ENCODE results near the gene FRMPD1.
"Not testable (repeated sequence)": the region's sequence is repeated elsewhere in the genome, so short reads cannot be mapped to it uniquely, and the experiment has no call there.

The FRMPD1 gene

DNA sequence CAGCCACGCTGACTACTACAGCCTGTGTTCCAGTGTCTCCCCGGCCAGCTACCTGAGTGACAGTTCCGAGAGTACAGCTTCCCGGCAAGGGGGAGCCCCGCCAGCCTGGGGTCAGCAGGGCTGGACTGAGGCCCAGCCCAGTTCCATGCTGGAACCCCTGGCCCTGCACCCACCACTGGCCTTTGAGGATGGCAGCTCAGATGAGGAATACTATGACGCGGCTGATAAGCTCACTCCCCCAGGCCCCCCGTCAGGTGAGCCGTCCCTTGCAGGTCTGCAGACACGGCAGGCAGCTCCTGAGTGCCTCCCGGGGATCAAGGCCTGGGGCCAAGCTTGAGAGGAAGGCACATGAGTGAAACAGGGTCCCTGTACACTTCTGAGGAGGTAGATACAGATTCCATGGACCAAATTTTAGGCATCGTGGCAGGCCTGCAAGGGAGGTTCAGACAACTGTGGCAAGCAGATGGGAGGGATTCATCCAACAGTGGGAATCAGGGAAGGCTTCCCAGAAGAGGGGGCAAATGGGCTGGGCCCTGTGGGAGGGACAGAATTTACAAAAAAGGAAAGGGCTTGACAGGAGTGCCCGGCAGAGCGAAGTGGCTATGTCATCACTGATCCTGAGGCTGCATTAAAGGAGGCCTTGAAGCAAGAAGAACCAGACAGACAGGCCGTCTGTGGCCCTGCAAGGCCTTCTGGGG lies 90.0 kb downstream of the FRMPD1 start:
- no peak for DNase-seq (ENCODE audit: low read depth)

DNA sequence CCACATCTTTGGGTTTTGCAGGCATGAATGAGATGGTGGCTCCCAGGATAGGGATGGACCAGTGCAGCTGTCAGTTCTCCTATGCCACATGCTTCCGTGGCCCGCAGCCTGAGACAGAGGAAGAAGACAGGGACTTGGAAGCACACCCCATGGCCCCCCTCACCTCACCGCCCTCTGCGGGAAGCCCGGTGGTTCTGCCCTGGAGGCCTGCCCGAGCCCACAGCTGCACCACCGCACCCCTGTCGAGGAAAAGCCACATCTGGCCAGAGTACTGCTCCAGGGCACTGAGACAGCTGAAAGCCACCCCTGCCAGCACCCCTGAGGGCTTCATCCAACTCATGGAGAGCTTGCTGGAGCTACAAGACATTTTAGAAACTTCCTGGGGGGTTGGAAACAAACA lies 95.2 kb downstream of the FRMPD1 start:
- no peak for DNase-seq (ENCODE audit: low read depth)

DNA sequence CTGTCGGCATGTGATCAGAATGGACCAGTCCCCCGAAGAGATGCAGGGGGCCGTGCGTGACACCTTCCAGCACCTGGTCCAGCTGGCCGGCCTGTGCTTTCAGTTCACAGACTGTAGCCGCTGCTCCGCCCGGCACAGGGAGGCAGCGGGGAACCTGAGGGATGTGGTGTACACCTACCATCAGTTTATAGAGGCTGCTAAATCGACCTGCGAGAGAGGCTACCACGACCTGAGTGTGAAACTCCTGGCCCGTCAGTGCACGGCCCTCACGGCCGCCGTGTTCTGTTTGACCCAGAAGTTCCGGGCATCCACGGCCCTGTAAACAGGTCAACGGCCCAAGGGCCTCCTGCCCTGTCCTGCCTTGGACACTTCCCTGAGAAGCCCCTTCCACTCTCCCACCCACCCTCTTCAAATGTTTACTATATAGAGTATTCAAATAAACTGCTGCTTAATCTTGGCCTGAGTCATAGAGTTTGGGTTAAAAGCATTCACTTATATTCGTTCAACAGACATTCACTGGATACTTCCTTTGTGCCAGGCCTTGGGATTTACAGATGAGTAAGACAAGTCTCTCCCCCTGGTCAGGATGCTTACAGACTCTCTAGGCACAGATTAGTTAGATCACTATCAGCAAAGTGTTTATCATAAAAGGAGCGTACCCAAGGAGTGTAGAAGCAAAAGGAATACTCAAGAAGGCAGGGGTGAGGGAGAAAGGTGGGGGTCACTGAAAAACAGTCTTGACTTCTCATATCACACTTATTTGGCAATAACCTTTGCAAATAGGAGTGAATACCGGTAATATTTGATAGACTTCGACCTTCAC lies 95.9 kb downstream of the FRMPD1 start:
- no peak for DNase-seq (ENCODE audit: low read depth)

DNA sequence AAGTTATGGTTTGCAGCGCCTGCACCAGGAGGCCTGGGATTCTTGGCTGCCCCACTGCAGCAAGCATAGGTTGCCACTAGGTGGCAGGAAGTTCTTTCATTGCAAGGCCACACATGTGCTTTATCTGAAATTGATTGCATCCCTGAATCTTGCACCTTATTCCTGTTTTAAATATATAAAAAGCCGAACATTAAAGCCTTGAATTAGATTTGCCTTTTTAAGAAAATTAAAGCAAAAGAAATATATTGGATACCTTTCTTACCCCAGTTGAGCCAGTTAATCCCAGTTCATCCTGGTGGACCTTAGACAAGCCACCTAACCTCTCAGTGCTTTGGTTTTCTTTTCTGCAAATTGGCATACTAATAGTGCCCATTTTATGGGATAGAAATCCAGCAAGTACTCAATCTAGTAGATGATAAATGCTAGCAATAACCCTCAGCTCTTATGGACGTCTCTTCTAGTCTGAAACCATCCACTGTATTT lies 96.6 kb downstream of the FRMPD1 start:
- DNase-seq (ENCODE audit: low read depth), result peak; percentile 34

DNA sequence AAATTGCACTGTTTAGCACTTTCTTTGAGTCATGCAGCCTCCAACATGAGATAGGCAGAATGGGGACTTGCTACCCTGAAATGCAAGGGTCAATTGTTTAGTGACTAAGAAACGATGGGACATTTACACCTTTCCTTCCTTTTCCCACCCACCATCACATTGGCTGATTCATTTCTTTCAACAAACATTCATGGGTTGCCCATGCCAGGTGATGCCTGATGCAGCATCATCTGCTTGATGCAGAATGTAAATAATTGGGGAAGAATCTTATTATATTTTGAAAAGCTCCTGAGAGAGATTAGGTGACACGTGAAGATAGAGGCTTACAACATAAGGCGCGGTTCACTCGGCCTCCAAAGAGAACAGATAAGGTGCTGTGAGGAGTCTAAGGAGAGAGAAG lies 98.4 kb downstream of the FRMPD1 start:
- no peak for DNase-seq (ENCODE audit: low read depth)

DNA sequence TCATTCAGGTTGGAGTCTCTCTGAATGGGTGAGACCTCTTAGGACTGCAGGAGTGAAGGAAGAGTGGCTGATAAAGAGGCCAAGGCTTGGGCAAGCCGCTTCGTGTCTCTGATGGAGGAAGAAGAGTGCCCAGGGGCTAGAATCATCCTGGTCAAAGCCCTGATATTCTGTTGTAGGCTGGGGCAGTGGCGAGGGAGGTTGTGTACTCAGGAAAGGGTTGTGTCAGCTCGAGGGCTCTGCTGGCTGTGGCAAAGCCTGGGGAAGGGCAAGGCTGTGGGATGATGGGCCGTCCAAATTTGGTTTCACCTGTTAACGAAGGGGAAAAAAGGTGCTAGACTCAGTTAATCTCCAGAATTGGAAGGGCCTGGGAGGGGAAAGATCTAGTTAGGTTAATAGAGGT lies 100.4 kb downstream of the FRMPD1 start:
- no peak for DNase-seq (ENCODE audit: low read depth)

DNA sequence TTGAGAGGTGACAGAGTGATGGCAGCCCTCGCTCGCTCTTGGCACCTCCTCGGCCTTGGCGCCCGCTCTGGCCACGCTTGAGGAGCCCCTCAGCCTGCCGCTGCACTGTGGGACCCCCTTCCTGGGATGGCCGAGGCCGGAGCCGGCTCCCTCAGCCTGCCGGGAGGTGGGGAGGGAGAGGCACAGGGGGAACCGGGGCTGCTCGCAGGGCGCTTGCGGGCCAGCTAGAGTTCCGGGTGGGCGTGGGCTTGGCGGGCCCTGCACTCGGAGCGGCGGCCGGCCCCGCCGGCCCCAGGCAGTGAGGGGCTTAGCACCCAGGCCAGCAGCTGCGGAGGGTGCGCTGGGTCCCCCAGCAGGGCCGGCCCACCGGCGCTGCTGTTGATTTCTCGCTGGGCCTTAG lies 101.0 kb downstream of the FRMPD1 start:
- DNase-seq (ENCODE audit: low read depth), result not testable (repeated sequence)

DNA sequence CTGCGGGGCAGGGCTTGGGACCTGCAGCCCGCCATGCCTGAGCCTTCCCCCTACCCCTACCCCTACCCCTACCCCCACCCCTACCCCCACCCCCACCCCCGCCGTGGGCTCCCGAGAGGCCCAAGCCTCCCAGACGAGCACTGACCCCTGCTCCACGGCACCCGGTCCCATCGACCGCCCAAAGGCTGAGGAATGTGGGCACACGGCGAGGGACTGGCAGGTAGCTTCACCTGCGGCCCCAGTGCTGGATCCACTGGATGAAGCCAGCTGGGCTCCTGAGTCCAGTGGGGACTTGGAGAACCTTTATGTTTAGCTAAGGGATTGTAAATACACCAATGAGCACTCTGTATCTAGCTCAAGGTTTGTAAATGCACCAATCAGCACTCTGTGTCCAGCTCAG lies 101.4 kb downstream of the FRMPD1 start:
- DNase-seq (ENCODE audit: low read depth), result not testable (repeated sequence)

DNA sequence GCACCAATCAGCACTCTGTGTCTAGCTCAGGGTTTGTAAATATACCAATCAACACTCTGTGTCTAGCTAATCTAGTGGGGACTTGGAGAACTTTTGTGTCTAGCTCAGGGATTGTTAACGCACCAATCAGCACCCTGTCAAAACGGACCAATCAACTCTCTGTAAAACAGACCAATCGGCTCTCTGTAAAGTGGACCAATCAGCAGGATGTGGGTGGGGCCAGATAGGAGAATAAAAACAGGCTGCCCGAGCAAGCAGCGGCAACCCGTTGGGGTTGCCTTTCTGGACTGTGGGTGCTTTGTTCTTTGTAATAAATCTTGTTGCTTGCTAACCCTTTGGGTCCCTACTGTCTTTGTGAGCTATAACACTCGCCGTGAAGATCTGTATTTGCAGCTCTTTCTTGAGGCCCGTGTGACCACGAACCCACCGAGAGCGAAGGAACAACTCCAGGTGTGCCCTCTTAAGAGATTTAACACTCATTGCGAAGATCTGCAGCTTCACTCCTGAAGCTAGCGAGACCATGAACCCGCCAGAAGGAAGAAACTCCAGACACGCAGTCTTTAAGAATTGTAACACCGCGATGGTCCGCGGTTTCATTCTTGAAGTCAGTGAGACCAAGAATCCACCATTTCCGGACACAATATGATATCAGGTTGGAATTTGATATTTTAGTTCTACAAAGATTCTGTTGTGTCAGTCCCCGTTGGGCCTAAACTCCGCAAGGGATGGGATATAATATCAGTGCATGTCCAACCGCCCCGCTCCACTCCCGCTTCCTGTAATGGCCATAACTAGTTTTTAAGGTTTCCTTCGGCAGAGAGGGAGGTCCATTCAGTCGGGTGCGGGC lies 102.1 kb downstream of the FRMPD1 start:
- DNase-seq (ENCODE audit: low read depth), result no peak

DNA sequence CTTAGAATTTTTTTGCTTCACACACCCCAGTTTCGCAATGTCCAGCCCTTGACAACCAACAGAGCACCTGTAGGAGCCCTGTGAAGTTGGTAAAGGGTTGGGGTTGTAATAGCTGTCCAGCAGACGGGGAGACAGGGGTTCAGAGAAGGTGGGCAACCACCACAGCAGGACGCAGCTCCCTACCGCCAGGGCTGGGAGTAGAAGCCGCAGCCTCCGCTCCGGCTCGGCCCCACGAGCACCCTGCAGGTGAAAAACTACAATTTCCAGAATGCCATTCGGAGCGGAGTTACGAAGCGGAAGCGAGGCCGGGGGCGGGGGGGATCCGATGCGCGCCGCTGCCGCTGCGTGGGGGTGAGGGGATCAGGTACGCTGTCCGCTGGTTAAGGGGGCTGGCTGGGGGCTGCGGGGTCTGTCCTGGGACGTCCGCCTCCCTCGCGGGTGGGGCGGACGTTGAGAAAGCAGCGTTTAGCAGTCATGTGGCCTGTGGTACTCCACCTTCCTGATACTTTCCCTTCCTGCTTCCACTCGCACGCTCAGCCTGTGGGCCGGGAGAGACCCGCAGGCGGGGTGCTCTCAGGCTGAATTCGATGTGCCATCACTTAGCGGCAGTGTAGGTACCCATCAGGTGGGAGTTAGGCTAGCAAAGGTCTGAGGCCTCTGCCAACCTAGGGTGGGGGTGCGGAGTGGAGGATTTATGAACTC lies 102.9 kb downstream of the FRMPD1 start, which contains the start of gene TRMT10B:
TSS of gene TRMT10B (plus strand) at position 317 of the 702 bp plus-strand sequence. CDS start 8,127 bp downstream, outside the sequence.
- peak; percentile 42 for DNase-seq (ENCODE audit: low read depth)

DNA sequence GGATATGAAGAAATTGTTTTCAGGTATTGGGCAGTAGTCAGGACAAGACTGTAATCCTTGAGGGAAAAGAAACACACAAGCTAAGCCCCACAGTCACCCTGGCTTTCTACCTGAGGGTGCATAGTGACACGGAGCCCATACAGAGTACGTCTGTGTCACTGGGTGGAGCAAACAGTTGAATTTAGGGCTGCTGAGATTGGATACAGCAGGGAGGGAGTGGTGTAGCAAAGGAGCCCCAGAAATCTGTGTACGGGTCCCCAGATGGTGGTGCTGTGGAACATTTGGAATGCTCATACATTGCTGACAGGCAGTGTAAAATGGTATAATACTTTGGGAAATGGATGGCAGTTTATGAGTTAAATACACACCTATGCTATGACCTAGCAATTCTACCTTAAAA lies 108.0 kb downstream of the FRMPD1 start:
- DNase-seq (ENCODE audit: low read depth), result no peak

DNA sequence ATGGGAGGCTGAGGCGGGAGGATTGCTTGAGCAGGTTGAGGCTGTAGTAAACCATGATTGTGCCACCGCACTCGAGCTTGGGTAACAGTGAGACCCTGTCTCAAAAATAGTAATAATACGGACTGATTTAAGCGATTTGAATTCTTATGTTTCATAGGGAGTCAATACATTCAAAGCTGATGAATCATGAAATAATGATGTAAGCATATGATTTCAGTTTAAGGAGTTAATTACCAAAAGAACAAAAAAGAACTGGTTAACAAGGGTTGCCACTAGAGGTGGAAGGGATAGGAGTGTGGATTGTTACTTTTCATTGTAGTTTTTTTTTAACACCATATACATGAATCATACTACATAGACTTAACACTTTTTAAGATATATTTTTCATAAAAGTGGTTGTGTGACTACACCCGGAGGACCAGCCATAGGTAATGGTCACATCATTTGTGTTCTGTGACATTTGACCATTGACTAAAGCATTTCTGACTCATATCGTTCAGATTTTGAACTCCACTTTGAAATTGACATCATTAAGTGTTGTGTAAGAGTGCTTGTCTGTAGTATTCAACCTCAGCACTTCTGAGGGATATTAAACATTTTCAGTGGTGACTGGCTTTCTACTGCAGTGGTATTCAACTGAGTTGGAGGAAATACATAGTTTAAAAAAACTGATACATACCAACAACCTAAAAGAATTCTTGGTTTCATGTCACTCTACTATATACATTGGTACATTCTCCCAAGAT lies 109.8 kb downstream of the FRMPD1 start:
- no peak for DNase-seq (ENCODE audit: low read depth)

DNA sequence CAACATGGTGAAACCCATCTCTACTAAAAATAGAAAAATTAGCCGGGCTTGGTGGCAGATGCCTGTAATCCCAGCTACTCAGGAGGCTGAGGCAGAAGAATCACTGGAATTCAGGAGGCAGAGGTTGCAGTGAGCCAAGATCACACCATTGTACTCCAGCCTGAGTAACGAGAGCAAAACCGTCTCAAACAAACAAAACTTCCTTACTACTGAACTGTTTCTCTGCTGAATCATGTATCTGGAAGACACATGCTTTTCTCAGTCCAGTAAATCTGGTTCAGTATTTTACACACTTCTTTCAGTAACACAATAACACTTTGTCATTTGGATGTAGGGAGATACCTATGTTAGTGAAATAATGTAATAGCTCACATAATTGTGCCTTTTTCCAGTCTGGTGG lies 110.8 kb downstream of the FRMPD1 start:
- DNase-seq (ENCODE audit: low read depth), result no peak

DNA sequence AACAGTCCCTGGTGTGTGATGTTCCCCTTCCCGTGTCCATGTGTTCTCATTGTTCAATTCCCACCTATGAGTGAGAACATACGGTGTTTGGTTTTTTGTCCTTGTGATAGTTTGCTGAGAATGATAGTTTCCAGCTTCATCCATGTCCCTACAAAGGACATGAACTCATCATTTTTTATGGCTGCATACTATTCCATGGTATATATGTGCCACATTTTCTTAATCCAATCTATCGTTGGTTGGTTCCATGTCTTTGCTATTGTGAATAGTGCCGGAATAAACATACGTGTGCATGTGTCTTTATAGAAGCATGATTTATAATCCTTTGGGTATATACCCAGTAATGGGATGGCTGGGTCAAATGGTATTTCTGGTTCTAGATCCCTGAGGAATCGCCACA lies 114.5 kb downstream of the FRMPD1 start:
- DNase-seq (ENCODE audit: low read depth), result not testable (repeated sequence)

DNA sequence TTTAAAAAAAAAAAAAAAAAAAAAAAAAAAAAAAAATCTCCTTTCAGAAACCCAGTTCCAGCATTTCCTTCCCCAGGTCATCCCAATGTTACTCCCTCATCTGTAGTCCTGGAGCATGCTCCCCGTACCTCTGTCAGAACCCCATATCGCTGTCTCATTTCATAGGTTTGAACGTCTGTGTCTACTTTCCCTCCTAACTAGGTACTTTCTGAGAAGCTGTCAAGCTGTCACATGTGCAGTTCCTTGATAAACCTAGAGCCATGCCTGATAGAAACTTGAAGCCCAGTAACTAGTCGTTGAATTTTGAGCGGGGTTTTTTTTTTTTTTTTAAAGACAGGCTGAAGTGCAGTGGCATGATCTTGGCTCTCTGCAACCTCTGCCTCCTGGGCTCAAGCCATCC lies 118.6 kb downstream of the FRMPD1 start:
- DNase-seq (ENCODE audit: low read depth), result no peak

DNA sequence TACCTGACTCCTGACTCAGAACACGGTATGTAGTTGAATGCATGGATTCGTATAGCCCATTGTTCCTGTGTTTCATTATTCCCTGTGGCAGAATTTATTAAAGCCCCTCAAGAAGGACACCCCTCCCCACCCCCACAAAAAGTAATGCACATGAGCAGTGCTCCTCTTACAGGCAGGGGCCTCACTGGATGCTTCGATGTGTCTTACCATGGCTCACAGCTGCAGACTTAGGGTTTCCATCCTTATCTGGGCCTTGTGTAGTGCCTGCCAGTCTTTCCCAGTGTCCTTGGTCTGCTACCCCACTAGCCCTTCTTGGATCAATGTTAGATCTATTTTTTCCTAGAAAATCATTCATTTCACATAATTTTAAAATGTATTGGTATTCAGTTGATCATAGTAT lies 119.2 kb downstream of the FRMPD1 start:
- no peak for DNase-seq (ENCODE audit: low read depth)

DNA sequence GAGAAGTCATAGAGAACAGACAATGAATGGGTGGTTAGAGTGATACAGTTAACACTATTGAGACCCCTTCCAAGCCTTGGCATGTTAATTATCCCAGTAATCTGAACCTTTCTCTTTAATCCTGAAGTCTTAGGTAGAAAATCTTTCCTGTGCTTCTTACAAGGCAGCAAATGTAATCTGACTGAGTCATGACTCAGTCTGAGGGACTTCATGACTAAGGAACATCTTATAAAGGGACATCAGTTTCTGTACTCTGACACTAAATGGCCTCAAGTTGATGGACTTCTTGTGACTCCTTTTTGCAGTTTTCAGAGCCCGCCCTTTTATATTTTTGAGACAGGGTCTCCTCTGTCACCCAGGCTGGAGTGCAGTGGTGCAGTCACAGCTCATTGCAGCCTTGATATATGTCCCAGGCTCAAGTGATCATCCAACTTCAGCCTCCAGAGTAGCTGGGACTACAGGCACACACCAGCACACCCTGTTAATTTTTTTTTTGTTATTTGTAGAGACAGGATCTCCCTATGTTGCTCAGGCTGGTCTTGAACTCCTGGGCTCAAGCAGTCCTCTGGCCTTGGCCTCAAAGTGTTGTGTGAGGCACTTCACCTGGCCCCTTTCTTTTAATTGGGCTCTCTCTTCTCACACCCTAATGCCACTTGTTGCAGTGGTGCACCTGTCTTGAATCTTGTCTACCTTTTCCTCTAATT lies 124.6 kb downstream of the FRMPD1 start:
- DNase-seq (ENCODE audit: low read depth), result no peak

DNA sequence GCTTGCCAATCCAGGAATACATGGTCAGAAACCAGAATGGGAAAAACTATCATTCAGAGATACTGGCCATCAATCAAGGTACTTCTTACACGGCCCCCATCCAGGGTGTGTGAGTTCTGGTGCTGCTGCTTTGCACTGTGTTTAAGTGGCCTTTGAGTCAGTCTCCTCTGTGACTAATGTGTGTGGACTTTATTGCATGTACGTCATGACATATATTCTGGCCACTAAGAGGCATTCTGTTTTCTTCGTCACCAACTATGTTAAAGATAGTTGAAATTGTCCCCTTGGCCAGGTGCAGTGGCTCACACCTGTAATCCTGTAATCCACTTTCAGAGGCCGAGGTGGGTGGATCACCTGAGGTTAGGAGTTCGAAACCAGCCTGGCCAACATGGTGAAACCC lies 125.6 kb downstream of the FRMPD1 start:
- DNase-seq (ENCODE audit: low read depth), result no peak

DNA sequence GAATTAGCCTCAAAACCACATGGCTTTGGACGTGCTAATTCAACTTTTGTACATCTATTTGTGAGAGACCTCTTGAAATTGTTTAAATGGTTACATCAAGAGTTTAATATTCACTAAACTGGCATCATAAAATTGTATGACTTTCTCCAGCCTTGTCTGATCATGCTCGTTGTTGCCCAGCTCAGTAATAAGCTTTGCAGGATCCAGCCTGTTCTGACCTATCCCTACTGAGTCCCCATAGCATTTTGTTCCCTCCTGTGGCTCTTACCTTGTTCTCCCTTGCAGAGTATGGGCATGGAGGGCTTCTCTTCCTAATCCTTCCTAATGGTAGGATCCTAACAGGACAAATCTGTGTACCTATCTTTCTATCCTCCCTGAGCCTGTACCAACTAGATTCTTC lies 127.8 kb downstream of the FRMPD1 start:
- DNase-seq (ENCODE audit: low read depth), result no peak

DNA sequence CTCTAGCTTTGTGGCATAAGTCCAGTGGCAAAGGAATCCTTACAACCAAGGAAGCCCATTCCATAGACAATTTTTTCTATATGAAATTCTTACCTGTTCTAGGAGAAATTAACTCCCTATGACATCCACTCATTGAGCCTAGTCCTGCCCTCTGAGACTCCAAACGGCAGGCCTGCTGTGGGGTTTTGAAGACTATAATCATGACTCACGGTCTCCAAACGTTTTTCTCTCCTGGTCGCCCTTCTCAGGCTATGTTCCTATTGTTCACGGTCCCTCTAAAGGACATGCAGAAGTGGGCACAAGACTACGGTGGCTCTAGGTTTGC lies 133.5 kb downstream of the FRMPD1 start:
- no peak for DNase-seq (ENCODE audit: low read depth)

All from fibroblast of the conjunctiva (primary cell).